Measurements from ENCODE around the gene SPOCK2. TPM values are rescaled to one million over a fixed set of nuclear protein-coding genes. Genes with fewer than 3 reads are reported as not detected.
A peak's percentile ranks its signal among the peaks of the same experiment; 100 is the strongest.

The SPOCK2 gene
- total RNA-seq, 1 experiment from 2014 or later: 0.53 TPM

DNA sequence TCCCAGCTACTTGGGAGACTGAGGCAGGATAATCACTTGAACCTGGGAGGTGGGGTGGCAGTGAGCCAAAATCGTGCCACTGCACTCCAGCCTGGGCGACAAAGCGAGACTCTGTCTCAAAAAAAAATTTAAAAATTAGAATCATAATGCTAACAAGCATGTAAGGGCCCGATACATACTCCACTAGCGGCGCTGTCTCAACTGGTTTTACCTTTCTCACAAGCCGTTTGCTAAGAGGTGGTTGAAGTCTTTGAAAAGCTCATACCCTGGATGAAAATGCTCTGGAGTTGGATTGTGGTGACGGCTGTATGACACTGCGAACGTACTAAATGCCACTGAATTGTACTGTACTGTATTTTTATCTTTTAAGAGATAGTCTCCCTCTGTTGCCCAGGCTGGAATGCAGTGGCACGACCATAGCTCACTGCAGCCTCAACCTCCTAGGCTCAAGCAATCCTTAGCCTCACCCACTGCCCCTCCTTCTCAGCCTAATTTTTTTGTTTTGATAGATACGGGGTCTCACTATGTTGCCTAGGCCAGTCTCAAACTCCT, 29.9 kb downstream of the SPOCK2 start:
- no peak for DNase-seq (ENCODE audit: low spot score)

DNA sequence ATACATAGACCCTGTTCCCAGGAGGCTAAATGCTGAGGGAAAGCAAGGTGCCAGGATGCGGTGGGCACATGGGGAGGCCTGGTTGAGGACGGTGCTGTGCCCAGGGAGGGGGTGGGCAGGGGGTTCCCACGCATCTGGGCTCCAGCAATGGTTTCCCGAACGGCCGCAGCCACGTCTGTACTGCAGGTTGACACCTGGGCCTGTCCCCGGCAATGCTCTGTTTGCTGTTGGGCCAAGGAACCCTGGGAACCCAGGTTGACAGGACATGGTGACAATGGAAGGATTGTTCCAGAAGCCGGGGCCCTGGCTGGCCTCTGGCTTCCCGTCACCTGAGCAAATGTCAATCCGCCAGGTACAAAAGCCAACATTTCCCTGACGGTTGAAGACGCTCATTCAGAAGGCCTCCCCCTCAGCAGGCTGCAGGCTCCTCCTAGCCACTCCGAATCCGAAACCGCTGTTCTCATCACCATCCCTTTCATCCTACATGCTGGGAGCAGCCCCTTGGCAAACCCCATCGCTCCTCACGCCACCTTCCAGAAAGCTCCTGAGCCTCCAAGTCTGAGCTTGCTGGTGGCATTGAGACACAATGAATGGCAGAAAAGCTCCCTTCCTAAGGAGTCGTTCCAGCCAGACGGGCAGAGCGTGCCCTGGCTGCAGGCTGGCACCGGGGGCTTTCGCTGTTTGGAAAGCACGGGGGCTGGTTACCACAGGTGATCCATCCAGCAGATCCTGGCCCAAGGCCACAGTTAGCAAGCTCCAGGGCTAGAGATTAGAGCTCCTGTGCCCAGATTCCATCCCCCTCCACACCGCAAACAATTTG, 31.2 kb downstream of the SPOCK2 start:
- DNase-seq (ENCODE audit: low spot score): no peak

DNA sequence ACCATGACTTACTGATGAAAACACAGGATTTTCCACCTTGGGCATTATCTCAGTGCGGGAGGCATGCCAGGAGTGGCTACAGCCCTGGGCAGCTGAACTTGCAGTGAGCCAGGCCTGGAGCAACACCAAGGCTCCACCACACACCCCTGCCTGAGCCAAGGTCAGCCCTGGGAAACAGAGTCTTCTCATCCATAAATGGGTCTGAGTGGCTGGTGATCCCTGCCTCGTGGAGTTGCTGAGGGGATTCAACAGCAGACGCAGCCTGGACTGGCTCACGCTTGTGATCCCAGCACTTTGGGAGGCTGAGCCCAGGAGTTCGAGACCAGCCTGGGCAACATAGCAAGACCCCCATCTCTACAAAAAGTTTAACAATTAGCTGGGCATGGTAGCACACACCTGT, 32.2 kb downstream of the SPOCK2 start:
- no peak for DNase-seq (ENCODE audit: low spot score)

GRCh38 chr10:72053690-72054089, 34.7 kb downstream of the SPOCK2 start:
- no peak for DNase-seq (ENCODE audit: low spot score)

DNA sequence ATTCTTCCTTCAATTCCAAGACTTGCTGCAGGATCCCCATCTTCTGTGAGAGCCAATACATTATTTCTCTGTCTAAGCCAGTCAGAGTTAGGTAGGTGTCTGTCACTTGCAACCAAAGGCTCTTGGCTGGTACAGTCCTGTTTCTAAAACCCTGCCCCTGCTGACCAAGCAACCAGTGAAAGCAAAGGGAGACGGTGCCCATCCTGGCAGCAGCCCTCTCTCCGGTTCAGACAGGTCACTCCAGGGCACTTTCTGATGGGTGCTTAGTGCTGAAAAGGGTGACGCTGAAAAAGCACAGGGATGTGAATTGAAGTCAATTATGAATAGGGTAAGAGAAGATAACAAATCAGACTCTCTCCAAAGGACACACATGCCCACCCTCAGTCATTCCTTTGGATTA, 37.5 kb downstream of the SPOCK2 start:
- DNase-seq (ENCODE audit: low spot score): no peak

DNA sequence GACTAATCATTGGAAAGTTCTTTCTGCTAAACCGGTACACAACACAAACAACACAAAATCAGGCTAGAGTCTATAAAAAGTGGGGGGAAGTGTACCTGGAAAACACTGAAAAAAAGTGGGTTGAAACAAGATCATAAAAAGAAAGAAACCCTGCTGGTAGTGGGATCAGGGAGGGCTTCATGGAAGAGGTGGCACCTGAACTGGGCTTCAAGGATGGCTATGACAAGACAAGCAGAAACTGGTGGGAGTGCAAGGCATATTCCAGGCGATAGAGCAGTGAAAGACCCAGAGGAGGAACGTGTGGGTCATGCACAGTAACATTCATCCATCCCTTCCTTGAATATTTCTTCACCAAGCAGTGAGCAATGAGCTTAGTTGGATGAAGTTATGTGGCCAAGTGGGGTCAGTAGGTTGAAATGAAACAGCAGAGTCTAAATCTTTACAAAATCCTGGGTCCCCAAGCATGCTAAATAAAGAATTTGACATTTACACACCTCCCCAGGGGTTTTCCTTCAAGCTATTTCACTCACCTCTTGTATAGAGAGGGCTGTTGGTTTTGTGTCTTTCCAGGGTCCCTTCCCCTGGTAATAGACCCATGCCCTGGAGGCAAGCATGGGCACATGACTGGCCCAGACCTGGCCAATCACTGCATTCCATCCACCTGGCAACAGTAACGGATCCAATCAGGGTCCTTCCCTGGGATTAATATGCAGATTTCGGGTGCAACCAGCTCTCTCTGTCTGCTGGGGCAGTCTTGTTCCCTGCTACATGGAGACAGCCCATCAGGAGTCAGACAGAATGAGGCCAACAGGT, 38.2 kb downstream of the SPOCK2 start:
- no peak for DNase-seq (ENCODE audit: low spot score)

GRCh38 chr10:72049472-72049871, 38.9 kb downstream of the SPOCK2 start:
- no peak for DNase-seq (ENCODE audit: low spot score)

GRCh38 chr10:72048450-72049124, 39.8 kb downstream of the SPOCK2 start:
- peak; percentile 91 for DNase-seq (ENCODE audit: low spot score)

GRCh38 chr10:72045586-72045985, 42.8 kb downstream of the SPOCK2 start:
- no peak for DNase-seq (ENCODE audit: low spot score)

DNA sequence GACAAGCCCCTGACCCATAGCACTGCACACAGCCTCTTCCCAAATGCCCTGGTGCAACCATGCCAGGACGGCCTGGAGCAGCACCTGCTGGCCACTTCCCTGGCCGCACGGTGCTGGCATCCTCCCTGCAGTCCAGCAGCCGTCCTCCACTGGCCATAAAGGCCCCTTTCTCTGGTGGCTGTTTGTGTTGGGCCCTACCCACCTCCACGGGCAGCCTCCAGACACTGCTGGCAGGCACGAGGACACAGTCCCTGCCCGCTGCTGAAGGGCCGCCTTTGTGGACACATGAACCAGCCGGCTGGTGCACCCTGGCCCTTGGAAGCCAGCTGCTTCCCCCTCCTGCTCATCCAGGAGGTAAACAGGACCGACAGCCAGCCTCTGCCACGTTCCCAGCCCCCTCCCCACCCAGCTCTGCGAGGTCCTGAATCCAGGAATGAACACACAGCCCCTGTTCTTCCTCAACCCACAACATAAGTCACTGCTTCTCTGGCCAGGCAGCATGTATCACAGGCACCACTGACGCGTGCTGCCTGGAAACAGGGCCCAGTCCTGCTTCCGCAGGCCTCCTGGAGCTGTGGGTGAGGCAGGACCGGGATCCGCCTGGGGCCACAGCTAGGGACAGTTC, 43.8 kb downstream of the SPOCK2 start:
- no peak for DNase-seq (ENCODE audit: low spot score)

DNA sequence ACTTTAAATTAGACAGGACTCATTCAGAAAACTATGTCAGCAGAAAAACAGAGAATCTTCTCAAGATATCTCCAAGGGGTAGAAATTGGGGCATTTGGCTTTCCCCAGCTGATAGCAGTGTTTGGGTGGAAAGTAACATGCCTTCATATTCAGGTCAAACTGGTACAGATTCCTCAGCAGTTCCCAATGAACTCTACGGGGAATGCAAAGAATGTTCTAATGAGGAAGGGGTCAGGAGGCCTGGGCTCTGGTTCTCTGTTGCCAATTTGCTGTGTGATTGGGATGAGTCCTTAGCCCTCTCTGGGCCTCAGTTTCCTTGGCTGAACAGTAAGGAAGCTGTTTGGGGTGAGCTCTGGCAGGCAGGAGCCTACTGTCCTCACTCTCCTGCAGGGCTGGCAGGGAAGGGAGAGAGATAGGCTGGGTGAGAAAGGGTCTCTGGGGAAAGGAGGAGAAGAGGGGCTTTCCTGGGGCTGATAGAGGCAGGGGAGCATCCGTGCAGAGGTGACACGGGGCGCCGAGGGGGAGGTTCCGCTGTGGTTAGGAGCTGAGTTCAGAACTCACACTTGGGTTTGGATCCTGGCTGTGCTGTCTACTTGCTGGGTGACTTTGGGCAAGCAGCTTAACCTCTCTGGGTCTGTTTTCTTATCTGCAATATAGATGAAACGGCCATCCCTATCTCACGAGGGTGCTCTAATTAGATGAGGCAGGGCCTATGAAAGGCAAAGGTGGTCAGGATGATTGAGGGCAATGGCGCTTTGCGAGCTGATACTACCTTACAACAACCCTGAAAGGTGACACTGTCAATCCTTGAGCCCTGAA, 45.1 kb downstream of the SPOCK2 start:
- no peak for DNase-seq (ENCODE audit: low spot score)

DNA sequence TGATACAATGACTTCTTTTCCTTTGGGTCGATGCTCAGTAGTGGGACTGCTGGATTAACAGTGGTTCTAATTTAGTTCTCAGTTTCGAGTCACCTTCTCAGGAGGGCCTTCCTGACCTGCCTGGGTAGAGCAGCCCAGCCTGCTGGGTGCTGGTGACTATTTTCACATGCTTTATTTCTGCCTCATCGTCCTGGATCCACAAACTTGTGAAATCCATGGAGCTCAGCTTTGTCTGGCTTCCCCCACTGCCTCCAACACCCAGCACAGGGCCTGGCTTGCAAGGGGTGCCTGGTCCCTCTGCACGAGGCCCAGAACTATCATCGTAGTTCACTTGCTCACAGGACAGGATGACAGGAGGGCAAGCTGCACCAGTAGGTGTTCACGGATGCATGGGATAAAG, 46.9 kb downstream of the SPOCK2 start:
- DNase-seq (ENCODE audit: low spot score): no peak

DNA sequence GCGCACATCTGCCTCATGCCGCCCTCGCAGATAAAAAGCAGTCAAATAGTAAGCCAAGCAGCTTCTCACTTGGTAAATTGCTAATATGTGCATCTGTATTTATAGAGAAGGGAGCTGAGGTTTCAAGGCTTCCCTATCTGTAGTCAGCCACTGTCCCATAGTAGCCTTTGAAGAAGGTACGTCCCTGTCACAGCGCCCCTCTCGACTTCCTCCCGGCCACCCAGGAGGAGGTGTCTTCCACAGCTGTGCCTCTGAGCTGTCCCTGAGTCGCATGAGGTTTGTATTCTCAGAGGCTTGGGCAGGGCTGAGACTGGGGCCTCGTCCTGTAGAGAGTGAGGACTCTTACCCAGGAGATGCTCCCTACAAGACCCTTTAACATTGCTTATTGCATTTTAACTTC, 49.0 kb downstream of the SPOCK2 start:
- no peak for DNase-seq (ENCODE audit: low spot score)

DNA sequence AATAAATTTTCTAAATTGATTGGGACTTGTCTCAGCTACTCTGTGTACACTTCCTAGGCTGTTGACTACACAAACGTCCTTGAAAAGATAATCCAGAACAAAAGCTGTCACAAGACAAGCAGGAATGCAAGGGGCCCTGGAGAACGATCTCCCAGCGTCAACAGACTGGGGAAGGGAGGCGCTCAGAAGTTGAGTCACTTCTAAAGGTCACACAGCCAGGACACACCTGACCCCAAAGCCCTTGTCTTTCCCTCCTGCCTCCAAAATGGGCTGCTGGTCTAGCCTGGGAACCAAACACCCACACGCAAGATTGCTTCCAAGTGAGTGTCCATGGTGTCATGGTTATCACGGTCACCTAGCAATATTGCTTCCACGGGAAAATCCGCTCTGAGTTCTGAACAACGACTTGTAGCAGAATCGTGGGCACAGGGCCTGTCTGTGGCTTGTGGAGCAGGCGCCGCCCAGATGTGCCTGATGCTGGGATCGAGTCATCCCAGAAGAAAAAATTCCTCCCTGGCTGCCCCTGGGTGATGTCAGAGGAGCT, 49.8 kb downstream of the SPOCK2 start:
- no peak for DNase-seq (ENCODE audit: low spot score)

GRCh38 chr10:72037811-72038210, 50.5 kb downstream of the SPOCK2 start:
- no peak for DNase-seq (ENCODE audit: low spot score)

- DNase-seq (ENCODE audit: low spot score): no peak
Measured at GRCh38 chr10:72037266-72037665, 51.1 kb downstream of the SPOCK2 start.

GRCh38 chr10:72035252-72035887, 53.0 kb downstream of the SPOCK2 start:
- DNase-seq (ENCODE audit: low spot score): no peak

DNA sequence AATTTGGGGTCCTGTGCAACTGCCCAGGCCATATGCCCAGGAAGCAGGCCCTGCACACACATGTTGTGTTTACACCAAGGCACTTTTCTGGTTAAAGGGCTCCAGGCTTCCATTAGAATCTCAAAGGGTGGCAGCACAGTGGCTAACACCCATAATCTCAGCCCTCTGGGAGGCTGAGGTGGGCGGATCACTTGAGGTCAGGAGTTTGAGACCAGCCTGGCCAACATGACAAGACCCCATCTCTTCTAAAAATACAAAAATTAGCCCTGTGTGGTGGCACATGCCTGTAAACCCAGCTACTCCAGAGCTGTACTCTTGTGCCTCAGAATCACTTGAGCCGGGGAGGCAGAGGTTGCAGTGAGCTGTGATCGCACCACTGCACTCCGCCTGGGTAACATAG, 53.6 kb downstream of the SPOCK2 start:
- DNase-seq (ENCODE audit: low spot score): no peak

GRCh38 chr10:72034040-72034499, 54.3 kb downstream of the SPOCK2 start:
- no peak for DNase-seq (ENCODE audit: low spot score)

Measured in A172 (cell line).